ENCODE measurements around the gene LARP4. TPM values are rescaled to one million over a fixed set of nuclear protein-coding genes. Genes with fewer than 3 reads are reported as not detected.

The LARP4 gene
- total RNA-seq, 1 donor from 2014 or later, result 48.2 TPM

DNA sequence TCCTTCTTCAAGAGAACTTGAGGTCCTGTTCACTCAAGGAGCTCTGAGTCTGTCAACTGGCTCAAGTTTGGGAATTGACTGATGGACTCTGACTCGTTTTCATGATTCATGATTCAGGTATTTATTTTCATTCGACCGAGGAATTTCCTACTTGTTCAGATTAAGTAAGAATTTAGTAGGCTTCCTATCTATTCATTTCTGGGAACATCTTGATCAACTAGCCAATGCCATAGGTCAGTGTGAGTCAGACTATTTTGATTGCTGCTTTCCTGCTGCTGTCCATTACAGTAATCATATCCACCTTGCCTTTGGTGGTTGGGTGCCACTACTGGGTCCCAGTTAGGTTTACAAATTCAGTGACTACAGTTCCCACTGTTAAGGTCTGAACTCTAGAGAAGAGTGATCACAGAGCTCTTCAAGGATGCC, 10.4 kb upstream of the LARP4 start:
- TF ChIP-seq, protein P1, sequence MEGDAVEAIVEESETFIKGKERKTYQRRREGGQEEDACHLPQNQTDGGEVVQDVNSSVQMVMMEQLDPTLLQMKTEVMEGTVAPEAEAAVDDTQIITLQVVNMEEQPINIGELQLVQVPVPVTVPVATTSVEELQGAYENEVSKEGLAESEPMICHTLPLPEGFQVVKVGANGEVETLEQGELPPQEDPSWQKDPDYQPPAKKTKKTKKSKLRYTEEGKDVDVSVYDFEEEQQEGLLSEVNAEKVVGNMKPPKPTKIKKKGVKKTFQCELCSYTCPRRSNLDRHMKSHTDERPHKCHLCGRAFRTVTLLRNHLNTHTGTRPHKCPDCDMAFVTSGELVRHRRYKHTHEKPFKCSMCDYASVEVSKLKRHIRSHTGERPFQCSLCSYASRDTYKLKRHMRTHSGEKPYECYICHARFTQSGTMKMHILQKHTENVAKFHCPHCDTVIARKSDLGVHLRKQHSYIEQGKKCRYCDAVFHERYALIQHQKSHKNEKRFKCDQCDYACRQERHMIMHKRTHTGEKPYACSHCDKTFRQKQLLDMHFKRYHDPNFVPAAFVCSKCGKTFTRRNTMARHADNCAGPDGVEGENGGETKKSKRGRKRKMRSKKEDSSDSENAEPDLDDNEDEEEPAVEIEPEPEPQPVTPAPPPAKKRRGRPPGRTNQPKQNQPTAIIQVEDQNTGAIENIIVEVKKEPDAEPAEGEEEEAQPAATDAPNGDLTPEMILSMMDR (IDR thresholded peaks at IDR 0.05), result no peak
- Mint-ChIP-seq H3K27ac (ENCODE audit: unreplicated experiment) (peak overlapping the region; percentile 82), H3K4me3 (ENCODE audit: unreplicated experiment) (no peak overlapping the region)

DNA sequence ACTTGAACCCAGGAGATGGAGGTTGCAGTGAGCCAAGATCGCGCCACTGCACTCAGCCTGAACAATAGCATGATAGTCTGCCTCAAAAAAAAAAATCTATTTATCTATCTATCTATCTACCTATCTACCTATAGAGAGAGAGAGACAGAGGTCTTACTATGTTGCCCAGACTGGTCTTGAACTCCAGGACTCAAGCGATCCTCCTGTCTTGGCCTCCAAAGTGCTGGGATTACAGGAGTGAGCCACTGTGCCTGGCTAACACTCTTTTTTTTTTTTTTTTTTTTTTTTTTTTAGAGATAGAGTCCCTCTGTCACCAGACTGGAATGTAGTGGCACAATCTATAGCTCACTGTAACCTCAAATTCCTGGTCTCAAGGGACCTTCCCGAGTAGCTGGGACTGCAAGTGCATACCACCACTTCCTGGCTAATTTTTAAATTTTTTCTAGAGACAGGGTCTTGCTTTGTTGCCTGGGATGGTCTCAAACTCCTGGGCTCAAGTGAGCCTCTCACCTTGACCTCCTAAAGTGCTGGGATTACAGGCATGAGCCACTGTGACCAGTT, 6.1 kb upstream of the LARP4 start:
- Mint-ChIP-seq H3K9me3 (ENCODE audit: unreplicated experiment) (no peaks in the 10 kb centered on the region), H3K4me1 (ENCODE audit: unreplicated experiment) (peaks cover 35% of the 10 kb centered on the region), H3K27ac (ENCODE audit: unreplicated experiment) (no peak overlapping the region), H3K36me3 (ENCODE audit: unreplicated experiment) (no peaks in the 10 kb centered on the region), H3K4me3 (ENCODE audit: unreplicated experiment) (no peak overlapping the region), H3K27me3 (ENCODE audit: unreplicated experiment) (no peaks in the 10 kb centered on the region)
- TF ChIP-seq, protein P1 (IDR thresholded peaks at IDR 0.05), result no peak
- no peak for DNase-seq (ENCODE audit: extremely low spot score, unreplicated experiment)

More for the DNA sequence above, 10.4 kb upstream of the LARP4 start:
- peak; percentile 66 for DNase-seq (ENCODE audit: extremely low spot score, unreplicated experiment)
- Mint-ChIP-seq H3K36me3 (ENCODE audit: unreplicated experiment) (no peaks in the 10 kb centered on the region), H3K4me1 (ENCODE audit: unreplicated experiment) (peaks cover 30% of the 10 kb centered on the region), H3K27me3 (ENCODE audit: unreplicated experiment) (no peaks in the 10 kb centered on the region), H3K9me3 (ENCODE audit: unreplicated experiment) (no peaks in the 10 kb centered on the region)

DNA sequence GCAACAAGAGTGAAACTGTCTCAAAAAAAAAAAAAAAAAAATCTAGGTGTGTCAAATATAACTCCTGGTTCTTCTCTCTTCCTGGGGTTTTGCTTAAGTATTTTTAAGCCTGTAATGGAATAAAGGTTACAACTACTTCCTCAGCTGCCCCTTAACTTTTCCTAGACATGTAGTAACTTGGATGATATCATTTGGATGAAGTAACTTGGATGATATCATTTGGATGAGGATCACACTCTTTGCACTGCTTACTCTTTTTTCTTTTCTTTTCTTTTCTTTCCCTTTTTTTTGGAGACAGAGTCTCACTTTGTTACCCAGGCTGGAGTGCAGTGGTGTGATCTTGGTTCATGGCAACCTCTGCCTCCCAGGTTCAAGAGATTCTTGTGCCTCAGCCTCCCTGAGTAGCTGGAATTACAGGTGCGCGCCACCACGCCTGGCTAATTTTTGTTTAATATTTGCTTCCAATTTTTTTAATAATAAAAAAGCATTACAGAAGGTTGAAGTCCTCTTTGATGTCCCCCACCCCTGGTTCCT, 3.5 kb upstream of the LARP4 start:
- Mint-ChIP-seq H3K9me3 (ENCODE audit: unreplicated experiment) (no peaks in the 10 kb centered on the region), H3K27ac (ENCODE audit: unreplicated experiment) (no peak overlapping the region)
- DNase-seq (ENCODE audit: extremely low spot score, unreplicated experiment), result peak; percentile 11

DNA sequence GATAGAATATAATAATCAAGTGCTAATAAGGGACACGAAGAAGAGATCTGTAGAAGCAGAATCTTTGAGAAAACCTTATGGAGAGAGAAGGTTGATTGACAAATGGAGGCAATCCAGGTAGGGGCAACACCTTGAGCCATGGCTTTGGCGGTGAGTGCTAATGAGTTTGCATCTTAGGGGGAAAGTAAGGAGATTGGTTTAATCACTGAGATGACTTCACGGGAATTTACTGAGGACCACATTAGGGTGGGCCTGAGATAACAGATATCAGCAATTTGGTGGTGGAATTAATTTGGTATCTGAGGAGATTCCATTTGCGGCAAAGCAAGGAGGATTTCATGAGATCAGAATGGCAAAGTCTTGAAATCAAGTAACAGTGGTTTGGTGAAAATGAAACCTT, 1.8 kb upstream of the LARP4 start:
- peak overlapping the region; percentile 45 for H3K27ac Mint-ChIP-seq (ENCODE audit: unreplicated experiment)
- peak overlapping the region; percentile 38 for H3K4me3 Mint-ChIP-seq (ENCODE audit: unreplicated experiment)
- H3K9me3 Mint-ChIP-seq (ENCODE audit: unreplicated experiment), result no peaks in the 10 kb centered on the region
- TF ChIP-seq, protein P1 (IDR thresholded peaks at IDR 0.05), result no peak
- DNase-seq (ENCODE audit: extremely low spot score, unreplicated experiment), result peak; percentile 19
- H3K27me3 Mint-ChIP-seq (ENCODE audit: unreplicated experiment), result no peaks in the 10 kb centered on the region
- no peaks in the 10 kb centered on the region for H3K36me3 Mint-ChIP-seq (ENCODE audit: unreplicated experiment)
- peaks cover 46% of the 10 kb centered on the region for H3K4me1 Mint-ChIP-seq (ENCODE audit: unreplicated experiment)

More for the DNA sequence above, 3.5 kb upstream of the LARP4 start:
- TF ChIP-seq, protein P1 (IDR thresholded peaks at IDR 0.05), result no peak
- Mint-ChIP-seq H3K36me3 (ENCODE audit: unreplicated experiment) (no peaks in the 10 kb centered on the region), H3K27me3 (ENCODE audit: unreplicated experiment) (no peaks in the 10 kb centered on the region), H3K4me3 (ENCODE audit: unreplicated experiment) (no peak overlapping the region), H3K4me1 (ENCODE audit: unreplicated experiment) (peaks cover 28% of the 10 kb centered on the region)

DNA sequence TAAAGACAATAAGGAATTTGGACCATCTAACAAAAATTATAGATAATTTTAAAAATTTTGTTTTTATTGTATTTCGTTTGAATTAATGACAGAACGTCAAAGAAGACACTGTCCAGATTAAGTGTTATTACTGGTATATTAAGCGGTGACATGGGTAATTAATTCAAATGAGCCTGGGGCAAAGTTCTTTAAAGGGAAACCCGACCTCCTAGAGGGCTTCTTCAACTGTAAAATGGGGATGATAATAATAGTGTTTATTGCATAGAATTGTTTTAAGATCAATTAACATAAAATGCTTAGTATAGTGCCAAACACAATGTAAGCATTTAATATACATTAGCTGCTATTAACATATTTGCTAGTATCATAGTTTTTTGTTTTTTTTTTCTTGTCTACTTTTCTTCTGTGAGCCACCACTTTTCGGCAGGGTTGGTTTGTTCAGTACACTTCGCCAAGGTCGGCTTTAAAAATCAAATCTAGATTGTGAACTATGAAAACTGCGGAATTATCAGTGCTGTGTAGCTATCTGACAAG, 514 bp upstream of the LARP4 start:
- H3K27me3 Mint-ChIP-seq (ENCODE audit: unreplicated experiment), result no peaks in the 10 kb centered on the region
- DNase-seq (ENCODE audit: extremely low spot score, unreplicated experiment), result no peak
- TF ChIP-seq, protein P1 (IDR thresholded peaks at IDR 0.05), result no peak
- H3K9me3 Mint-ChIP-seq (ENCODE audit: unreplicated experiment), result no peaks in the 10 kb centered on the region
- no peaks in the 10 kb centered on the region for H3K36me3 Mint-ChIP-seq (ENCODE audit: unreplicated experiment)
- peaks cover 47% of the 10 kb centered on the region for H3K4me1 Mint-ChIP-seq (ENCODE audit: unreplicated experiment)
- peak overlapping the region; percentile 98 for H3K27ac Mint-ChIP-seq (ENCODE audit: unreplicated experiment)
- H3K4me3 Mint-ChIP-seq (ENCODE audit: unreplicated experiment), result peak overlapping the region; percentile 96
